GM12864 (cell line): ENCODE results near the gene HOXA10.

ENCODE experiments used
- DNase-seq: peaks from one replicate; pipeline ENCODE4 v3.0.0-alpha.2; 2011; ENCODE audit warnings: low read depth
- H3K4me3 ChIP-seq: 2 replicates; pipeline ENCODE4 v1.5.1; 2011; ENCODE audit warnings: mild to moderate bottlenecking, low read depth, low read length, control low read depth
- TF ChIP-seq, protein P1 (sequence below): IDR thresholded peaks from 2 replicates; pipeline ENCODE4 v1.5.1; 2011; ENCODE audit warnings: low read depth, mild to moderate bottlenecking, moderate library complexity, low read length, control low read depth, inconsistent platforms; ENCODE audit errors: missing control alignments

HOXA10 gene

DNA sequence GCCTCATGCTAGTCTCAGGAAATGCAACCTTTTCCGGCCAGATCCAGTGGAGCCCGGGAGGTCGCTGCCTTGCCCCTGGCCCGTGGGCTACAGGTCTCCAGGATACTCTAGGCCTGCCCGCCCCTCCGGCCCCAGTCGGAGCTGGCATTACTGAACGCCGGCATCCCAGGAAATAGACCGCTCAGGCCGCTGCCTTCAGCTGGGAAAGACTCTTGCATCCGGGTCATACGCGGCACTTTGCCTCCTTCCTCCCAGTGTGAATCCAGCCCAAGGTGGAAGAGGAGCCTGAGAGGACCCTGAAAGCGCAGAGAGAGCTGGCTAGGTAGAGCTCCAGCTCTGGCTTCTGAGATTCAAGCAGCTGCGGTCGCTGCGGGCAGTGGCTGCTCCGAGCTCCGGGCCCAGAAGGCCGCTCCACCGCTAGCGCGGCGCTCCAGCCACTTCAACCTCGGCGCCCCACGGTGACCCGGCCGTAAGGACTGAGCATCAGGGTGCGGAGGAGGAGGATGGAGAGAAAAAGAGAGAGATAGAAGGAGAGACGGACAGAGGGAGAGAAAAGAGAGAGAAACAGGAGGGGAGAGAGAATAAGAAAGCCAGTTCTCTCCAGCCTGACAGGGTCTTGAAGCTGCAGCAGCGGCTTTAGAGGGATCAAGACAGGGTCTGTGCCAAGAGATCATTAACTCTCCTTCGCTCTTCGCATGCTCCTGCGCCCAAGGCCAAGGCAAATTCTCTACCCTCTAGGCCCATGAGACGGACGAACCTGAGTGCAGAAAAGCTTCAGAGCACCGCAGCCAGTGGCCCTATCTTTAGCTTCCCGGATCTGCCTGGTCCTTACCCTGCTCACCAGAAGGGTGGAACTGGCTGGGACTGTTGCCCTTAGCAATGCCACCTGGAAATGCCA lies 1.8 kb upstream of the HOXA10 start:
- TF ChIP-seq, protein P1, sequence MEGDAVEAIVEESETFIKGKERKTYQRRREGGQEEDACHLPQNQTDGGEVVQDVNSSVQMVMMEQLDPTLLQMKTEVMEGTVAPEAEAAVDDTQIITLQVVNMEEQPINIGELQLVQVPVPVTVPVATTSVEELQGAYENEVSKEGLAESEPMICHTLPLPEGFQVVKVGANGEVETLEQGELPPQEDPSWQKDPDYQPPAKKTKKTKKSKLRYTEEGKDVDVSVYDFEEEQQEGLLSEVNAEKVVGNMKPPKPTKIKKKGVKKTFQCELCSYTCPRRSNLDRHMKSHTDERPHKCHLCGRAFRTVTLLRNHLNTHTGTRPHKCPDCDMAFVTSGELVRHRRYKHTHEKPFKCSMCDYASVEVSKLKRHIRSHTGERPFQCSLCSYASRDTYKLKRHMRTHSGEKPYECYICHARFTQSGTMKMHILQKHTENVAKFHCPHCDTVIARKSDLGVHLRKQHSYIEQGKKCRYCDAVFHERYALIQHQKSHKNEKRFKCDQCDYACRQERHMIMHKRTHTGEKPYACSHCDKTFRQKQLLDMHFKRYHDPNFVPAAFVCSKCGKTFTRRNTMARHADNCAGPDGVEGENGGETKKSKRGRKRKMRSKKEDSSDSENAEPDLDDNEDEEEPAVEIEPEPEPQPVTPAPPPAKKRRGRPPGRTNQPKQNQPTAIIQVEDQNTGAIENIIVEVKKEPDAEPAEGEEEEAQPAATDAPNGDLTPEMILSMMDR, result no peak
- no peak overlapping the region for H3K4me3 ChIP-seq
- no peak for DNase-seq

DNA sequence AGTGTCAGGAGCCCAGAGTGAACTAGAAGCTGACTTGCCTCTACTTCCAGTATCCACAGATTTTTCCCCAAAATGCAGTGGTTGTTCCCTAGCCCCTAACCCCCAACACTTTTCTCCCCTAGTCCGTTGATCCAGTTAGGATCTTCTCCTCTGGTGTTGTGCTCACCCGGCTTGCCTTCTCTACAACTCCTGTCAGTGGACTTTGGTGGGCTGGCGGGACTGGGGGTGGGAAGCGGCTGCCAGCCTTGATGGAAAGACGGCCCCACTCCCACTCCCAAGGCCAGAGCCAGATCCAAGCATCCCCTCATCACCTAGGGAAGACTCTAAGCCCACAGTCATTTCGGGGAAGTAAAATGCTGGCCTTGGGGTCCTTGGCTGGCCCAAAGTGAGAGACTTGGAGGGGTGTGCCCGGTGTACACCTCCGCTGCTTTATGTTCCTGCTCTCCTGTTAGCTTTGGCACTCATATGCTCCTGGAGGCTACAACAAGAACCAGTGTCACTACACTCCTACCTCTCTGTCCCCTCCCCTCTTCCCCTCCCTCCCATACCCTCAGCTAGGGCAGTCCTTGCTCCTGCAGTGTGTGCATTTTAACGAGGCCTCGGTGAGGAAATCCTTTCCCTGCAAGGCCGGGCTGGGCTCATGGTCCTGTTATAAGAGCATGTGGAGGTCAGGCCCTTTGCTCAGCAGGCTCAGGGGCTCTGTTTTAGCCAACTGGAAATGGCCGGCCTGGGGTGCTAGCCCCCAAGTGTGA lies 930 bp upstream of the HOXA10 start:
- TF ChIP-seq, protein P1, result no peak
- H3K4me3 ChIP-seq, result no peak overlapping the region
- DNase-seq, result no peak

DNA sequence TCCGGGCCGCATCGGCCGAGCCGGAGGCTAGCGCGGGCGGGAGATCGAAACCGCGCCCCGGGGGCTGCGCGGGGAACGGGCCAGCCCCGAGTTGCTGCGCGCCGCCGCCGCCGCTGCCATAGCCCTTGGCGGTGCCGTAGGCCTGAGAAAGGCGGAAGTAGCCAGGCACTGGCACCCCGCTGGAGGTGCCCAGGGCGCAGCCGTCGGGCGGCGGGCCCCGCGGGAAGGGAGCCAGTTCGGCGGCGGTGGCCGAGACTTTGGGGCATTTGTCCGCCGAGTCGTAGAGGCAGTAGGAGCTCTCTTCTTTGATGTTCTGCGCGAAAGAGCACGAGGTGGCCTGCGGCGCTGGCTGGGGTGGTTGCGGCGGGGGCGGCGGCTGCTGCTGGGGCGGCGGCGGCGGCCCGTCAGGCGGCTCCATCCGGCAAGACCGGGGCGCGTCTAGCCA lies 587 bp downstream of the HOXA10 start:
- no peak for DNase-seq
- peak overlapping the region; percentile 22 for H3K4me3 ChIP-seq
- TF ChIP-seq, protein P1, result no peak

DNA sequence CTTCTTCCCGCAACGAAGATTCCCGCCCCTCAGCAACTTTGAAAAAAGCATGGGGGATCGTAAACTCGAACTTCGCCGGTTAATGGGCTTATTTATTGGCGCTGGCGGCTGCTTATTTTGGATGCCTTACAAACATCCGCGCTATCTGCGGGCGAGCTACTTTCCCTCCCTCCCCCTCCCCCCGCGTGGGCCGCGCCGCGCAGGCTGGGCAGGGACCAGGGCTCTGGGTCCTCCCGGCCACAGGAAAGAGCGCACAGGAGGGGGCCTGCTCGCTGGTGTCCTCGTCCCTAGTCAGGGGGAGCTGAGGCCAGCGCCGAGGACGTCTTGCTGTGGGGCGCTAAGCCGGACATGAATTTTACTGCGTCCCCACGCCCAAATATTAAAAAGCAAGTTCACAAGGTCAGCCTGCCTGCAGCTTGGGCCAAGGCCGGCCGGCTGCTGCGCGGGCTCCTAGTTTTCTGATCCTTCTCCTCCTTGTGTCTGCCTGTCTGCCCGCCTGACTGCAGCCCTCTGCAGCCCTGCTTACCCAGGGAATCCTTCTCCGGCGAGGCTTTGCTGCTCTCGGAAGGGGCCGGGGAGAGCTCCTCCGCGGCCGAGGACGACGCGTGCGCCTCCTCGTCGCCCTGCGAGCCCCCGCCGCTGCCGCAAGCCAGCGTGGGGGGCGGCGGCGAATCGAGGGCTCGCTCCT lies 1.2 kb downstream of the HOXA10 start:
- peak overlapping the region; percentile 22; the same call in 1 of the 2 replicates for H3K4me3 ChIP-seq
- TF ChIP-seq, protein P1, result no peak
- DNase-seq, result no peak

DNA sequence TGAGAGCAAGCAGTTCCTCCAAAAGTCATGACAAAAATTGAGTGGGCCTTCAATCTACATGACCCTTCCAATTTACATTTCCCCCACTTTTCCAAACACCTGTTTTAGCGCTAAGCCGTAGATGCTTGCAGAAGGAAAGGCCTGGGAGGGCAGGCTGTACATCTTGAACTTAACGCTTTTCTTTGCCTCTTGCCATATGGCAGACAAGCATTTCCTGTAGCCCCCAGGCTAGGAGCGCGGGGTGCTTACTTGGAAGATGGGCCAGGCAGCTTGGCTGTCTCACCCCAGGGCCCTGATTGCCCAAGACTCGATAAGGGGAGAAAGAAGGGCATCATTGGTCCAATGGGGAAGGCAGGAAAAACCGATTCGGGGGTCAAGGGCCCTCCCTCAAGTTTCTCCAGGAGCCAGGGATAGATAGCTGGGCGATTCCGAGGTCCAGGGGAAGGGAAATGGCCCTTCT lies 1.8 kb downstream of the HOXA10 start:
- H3K4me3 ChIP-seq, result no peak overlapping the region
- no peak for DNase-seq
- TF ChIP-seq, protein P1, result no peak

DNA sequence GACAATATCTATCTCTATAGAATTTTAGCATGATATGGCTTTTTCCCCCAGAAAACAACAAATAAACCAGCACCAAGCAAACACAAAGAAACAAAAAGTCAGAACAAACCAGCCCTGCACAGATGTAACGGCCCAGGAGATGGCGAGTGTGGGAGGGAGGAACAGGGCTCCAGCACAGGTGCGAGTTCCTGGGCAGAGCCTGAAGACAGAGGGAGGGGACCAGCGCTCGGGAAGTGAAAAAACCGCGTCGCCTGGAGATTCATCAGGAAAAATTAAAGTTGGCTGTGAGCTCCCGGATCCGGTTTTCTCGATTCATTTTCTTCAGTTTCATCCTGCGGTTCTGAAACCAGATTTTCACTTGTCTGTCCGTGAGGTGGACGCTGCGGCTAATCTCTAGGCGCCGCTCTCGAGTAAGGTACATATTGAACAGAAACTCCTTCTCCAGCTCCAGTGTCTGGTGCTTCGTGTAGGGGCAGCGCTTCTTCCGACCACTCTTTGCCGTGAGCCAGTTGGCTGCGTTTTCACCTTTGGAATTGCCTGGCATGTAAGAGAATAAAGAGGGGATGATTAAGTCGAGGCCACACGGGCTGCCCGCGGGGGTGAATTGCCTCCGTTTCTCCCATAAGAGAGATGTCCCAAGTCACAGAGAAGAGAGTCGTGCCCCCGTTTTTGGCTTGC lies 2.3 kb downstream of the HOXA10 start:
- no peak for DNase-seq
- no peak overlapping the region for H3K4me3 ChIP-seq
- TF ChIP-seq, protein P1, result no peak
